CD4-positive, alpha-beta T cell treated with Interleukin-6 at 100 ng/mL for 8 hours (primary cell): ENCODE data around the gene MAT1A.

Source experiments
- DNase-seq: peaks from one replicate; pipeline ENCODE4 v3.0.0-alpha.2; 2020; ENCODE audit warnings: mixed read lengths, low spot score

Gene MAT1A

DNA sequence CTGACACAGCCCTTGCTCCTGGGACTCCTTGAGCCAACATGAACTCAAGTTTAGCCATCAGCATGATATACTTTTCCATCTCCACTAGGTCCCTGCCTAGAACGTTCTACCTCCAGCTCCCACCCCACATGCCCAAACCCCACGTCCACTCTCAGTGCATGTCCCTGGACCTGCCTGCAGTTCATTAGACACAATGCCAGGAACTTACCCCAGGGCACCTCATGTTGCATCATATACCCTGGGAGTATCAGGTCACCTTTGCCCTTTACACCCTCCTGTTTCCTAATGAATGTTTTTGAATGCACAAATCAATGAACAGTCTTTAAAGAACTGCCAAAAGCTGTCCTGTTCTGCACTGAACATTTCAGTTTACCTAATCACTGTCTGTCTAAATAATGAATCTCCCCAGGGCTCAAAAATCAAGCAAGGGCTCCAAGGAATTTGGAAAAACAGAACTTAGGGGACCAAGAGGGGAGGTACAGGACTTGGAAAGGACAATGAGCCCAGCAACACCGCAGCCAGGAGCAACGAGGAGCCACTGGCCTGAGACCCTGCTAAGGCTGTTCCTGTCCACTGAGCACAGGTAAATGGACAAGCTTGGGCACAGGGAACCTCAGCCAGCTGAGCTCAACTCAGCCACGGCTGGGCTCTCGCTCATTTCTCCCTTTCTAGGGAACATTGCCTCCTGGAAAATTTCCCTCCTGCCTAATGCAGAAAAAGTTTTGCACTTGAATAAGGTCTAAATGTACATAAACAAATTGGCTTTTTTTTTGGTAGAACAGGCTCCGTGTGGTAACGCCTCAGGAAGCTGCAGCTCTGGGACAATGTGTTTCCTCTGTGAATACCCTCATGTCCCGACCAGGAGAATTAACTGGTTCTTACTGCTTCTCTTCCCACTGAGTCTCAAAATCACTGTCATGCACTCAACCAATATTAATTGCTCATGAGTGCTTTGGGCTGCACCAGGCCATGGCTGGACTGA is 7.4 kb downstream of the MAT1A start:
- DNase-seq = no peak

DNA sequence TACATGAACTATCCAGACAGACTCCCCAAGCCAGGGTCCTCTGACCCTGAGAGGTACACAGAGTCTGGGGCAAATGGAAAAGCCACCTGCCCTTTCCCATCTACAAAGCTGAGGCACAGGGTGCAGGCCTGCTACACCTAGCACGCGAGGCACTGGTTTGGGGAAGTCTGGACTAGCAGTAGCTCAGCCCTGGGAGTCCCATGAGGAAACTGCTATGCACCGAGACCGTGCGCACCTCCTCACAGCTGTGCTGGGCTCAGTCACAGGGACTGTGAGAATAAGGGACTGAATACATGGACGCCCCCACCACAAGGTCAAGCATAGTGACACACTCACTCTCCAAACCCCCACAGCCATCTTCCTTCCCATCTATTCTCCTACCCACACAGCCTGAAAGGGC is 8.2 kb downstream of the MAT1A start:
- DNase-seq = no peak

DNA sequence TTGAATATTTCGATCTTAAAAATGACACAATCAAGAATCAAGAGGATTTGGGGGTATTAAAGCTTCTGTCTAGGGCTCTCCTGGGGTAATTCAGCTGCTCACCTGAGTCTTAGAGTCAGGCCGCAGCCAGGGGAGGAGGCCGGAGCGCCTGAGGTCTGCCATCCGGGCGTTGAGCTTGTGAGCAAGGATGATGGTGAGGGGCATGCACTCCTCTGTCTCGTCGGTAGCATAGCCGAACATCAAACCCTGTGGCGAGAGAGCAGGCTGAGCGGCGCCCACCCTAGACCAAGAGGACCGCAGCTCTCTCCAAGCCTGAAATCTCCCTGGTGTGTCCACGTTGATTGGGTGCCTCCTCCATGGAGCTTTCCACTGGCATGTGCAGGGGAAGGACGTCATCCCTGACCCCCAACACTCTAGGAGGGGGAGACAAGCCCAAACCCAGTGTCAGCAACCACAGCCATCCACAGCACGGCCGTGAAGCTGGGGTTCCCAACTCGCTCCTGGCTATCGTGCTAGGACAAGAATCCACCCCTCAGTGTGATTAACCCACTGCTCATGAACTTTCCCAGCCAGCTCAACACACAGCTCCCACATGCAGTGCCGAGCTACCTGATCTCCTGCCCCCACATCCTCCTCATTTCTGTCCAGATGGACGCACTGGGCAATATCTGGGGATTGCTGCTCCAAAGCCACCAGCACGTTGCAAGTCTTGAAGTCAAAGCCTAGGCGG is 9.2 kb downstream of the MAT1A start:
- no peak for DNase-seq

DNA sequence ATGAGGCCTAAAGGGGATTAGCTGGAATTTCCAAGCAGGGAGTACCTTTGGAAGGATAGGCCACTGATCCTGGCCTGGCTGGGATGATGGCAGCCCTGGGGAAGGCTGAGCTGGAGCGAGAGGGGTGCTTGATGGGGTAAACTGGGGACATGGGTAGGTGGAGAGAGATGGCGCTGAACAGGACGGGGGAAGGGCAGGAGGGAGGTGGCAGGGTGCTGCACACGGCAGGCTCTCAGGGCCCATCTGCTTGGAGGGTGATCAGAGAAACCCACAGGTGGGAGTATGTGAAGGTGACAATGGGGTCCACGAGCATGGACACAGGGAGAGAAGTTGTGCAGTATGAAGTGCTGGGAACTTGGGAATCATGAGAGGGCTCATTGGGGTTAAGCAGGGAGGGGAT is 10.3 kb downstream of the MAT1A start:
- DNase-seq = no peak

DNA sequence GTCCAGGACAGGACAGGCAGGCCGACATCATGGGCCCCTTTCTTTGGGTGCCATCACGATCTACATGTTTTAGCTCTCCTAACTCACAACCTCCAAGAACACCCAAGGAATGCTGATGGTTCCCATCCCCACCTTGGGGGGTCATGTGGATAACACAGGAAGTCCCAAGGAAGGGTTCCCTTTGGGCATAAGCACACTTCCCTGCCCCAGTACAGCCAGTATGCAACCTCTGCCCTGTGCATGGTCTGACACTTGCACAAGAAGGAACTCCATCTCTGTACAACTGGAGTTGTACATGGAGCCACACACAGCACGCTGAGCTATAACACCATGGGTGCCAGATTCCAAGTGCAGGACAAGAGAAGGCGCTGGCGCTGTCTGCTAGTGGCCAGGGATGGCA is 11.0 kb downstream of the MAT1A start:
- no peak for DNase-seq

DNA sequence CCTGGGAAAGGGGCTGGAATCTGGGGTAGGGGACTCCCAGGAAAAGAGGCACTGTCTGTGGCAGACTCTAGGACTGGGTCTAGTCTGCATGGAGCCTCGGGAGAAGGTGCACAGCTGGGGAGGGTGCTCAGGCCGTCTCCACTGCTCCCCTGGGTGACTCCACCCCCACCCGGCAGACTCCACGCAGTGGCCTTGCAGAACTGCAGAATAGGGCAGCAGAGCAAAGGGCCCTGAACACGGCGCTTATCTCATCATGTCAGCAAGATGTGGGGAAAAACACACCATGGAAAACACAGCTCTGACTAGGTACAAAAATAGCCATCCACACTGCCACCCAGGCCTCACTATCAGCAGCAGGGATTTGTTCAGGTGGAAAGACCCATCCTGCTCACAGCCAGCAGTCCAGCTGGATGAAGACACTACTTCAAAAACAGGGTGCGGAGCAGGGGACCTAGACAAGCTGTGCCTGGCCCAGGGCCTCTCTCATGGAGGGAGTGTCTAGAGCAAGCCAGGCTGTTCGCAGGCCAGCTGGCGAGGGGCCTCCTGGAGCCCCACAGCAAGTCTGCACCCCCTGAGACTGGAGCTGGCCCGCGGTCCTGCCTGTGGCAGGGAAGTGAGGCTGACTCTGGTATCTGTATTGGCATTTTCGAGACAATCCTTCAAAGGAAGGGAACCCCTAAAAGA is 11.7 kb downstream of the MAT1A start:
- no peak for DNase-seq

DNA sequence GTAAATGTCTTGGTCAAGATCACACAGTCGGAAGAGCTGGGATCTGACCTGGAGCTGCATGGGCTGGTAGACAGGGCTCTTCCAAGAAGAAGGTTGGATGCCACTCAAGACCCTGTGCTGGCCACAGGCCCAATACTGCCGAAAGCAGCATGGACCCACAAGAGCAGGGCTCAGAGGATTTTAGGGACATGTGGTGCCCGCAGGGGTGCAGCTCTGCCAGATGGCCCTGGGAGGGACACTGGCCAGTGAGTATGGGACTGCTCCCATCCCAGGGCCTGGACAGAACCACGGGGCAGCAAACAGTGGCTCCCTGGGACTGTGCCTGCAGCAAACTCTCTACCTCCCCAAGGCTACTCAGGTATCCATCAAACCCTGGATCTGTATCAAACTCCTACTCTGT is 12.4 kb downstream of the MAT1A start:
- no peak for DNase-seq

DNA sequence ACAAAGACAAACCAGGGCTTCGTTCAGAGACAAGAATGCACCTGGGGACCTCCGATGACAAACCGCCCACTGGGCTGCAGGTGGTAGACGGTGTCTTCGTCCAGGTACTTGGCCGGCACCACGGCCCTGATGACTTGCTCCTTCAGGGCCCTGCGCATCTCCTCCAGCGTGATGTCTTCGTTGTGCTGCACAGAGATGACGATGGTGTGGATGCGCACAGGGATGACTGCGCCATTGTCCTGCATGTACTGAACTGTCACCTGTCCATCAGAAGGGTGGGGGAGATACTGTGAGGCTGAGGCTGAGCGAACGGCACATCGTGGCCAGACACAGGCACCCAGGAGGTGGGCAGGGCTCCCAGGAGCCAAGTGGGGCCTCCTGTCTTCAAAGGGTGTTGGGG is 13.1 kb downstream of the MAT1A start:
- DNase-seq = no peak

DNA sequence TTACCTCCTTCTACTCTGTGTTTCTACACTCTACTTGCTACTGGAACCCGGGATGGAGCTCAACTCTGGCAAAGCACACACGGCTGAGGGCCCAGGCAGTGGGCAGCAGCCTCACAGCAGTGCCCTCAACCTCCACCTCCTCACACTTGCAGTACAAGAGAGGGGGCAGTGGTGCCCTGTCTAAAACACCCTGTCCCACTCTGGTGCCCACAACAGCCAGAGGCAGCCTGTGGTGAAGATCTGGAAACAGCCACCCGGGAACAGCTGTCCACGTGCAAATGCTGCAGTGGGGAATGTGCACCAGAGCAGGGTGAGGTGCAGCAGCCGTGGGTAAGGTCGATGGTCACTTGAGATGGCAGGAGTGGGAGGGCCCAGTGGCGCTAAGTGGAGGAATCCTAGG is 13.7 kb downstream of the MAT1A start:
- DNase-seq = no peak

DNA sequence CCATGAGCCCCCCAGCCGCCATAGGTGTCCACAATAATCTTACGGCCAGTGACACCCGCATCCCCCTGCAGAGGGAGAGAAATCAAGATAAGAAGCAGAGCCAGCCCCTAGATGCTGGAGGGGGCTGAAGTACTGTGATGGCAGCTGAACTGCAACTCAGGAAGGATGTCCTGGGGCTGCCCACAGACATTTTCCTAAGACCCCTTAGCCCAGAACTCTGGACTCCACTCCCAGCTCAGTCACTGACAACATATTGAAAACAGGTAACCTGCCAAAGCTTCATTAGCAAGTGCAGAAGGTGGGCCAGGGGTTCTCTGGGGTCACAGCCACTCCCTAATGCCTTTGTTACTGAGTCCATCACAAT is 14.3 kb downstream of the MAT1A start:
- DNase-seq = no peak

DNA sequence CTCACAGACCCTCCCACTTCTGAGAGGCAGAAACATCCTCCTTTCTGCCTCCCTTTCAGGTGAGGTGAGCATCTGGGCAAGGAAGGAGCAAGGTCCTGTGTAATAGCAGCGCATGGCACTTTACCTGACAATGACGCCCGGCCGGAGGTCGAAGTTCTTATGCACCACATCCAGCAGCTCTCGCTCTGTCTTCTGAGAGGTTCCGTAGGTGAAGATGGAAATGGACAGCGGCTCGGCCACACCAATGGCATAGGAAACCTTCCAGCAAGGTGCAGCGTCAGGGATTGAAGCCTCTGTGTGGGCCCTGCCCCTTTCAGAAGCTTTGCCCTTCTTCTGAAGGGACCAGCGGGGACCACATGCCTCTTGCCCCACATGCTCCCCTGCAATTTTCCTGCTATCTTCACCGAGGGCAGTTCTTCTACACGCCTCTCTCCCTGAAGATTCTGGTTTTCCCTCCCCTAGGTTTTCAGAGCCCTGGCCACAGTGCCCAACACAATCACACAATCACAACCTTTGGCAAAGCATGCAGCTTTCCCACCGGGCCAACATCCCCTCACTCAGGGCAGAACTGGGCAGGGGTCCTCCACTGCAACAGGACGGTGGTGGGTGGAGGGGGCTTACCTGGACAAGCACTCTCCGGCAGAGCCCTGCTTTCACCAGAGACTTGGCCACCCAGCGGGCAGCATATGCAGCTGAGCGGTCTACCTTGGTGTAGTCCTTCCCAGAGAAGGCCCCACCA is 14.9 kb downstream of the MAT1A start:
- DNase-seq = no peak

DNA sequence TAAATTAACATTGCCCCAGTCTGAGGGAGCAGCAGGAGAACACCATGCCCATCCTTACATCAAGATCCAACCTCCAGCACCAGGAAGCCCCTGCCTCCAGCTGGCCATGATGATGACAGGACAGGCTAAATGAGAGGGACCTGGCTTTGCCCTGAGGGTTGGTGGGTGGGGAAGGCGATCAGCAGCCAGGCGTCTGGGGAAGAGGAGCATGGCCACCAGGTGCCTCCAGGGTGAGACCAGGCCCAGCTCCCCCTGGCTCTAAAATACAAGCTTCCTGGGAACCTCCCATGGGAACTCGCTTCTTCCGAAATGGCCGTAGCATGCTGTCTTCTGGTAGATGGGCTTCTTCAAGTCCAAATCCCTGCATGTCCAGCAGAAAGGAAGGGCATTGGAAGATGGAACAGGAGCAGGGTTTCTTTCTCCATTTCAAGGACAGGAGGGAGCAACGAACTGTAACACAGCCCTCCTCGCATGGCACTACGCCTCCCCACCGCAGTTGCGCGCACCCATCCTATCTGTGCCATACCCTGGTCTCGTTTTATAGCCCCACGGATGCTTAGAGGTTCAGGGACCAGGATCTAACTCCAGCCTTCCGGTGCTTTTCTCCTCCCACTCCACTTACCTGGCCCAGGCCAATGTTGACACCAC is 15.8 kb downstream of the MAT1A start:
- DNase-seq = no peak

DNA sequence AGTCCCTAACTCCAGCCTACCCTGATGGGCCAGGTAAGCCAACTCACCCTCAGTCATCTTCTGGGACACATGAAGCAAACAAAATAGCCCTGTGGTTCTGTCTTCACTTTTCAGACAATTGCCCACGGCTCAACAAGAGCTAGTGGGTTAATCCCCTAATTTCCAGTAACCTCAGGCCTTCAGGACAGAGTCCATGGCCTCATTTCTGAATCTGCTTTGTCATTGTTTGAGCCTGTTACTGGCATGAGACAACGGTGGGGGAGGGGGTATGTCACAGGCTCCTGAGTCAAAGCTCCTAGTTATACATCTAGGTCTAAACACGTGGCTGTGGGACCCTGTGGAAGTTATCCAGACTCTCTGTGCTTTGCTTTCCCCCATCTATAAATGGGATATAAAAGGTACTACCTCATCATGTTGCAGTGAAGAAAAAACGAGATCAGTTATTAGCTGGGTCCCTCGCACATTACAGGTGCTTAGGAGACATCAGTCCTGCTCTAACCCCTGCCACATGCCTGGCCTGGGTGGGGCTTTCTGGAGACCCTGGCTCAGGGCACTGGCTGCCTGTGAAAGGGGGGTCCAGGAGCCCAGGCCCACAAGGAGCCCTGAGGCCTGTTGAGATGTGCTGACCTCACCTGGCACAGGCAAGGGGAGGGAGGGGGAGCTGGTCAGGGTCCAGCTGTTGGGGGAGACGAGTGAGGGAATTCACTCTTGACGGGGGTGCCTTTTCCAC is 16.5 kb downstream of the MAT1A start:
- no peak for DNase-seq

DNA sequence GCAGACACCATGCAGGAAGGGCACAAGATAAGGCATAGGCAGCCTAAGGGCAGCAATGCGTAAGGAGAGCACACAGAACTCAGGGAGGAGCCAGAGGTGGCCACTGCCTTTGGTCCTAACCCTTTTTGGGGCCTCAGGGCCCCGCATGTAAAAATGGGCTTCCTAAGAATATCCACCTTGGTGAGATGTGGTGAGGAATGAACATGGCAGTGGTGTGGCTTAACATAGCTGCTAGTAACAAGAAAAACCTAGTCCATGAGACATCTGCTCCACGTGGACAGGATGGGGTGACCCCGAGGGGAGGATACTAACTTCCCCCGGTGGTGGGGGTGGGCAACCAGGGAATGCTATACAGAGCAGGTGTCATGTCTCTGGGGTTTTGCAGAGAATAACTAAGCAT is 18.0 kb downstream of the MAT1A start:
- no peak for DNase-seq

DNA sequence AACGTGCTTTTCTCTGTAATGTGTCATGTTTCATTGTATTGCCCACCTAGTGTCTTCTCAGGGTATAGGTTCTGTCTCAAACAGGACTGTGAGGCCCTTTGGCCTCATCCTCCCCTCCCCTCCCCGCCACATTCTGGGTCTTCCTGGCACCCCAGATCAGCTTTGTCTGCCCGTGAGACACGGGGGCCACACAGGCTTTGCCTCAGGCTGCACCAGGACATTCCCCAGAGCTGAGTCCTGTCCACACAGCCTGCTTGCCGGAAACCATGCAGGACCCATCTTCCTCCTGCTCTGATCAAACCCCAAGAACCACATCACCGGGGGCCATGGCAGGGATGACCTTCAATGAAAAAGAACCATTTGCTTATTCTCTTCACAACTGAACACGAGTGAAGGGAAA is 18.6 kb downstream of the MAT1A start:
- no peak for DNase-seq

DNA sequence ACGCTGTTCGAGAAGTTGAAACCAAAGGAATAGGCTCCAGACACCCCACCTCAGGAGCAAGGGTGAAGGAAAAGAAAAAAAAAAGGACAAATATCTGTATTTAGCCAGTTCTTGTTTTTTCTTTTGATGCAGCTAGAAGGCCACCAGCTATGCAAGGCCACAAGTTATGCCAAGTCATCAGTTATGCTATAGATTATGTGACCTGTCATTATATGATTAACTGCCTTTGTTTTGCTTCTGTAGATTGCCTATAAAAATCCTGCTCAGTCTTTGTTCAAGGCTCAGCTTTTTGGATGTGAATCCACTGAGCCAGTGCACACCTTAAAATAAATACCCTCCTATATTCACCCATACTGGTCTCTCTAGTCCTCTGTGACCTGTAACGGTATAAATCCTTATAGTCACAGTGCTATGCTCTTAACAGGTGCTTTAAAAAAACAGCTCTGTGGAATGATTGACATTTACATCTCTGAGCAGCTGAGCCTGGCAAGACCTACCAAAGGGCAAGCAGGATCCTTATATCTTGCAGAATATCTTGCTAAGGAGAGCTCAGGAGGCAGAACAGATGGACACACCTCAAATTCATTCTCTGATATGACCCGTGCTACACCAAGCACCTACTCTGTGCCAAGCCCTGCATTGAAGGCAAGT is 20.4 kb downstream of the MAT1A start:
- no peak for DNase-seq

DNA sequence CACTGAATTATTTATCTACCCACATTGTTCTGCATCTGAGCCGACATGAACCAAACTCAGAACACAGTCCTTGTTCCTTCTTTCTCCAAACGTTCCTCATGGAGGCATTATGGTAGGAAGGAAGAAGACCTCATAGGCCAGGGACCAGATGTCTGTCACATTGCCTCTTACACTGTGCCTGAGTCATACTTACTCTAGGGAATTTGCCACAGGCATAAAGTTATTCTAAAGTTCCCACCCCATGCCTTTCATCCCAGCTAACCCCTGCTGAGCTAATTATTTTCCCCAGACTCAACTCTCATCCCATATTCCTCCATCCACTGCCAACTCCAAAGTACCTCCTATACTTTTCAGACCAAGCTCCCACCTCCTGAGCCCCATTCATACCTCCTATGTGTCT is 21.2 kb downstream of the MAT1A start:
- DNase-seq = no peak

DNA sequence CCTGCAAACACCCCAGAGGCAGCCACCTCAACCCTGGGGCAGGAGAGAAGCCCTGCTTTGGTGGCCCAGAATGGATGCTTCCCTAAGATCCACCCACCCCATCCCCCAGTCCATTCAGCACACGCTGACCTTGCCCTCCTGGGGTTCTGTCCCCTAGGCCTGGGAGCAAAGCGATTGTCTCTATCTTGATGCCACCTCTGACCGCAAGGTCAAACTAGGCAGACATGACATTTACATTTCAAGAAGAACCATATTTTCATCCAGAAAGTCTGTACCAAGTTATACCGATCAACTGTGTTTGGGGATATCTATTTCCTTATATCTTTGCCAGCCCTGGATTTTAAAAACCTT is 23.0 kb downstream of the MAT1A start:
- DNase-seq = no peak

DNA sequence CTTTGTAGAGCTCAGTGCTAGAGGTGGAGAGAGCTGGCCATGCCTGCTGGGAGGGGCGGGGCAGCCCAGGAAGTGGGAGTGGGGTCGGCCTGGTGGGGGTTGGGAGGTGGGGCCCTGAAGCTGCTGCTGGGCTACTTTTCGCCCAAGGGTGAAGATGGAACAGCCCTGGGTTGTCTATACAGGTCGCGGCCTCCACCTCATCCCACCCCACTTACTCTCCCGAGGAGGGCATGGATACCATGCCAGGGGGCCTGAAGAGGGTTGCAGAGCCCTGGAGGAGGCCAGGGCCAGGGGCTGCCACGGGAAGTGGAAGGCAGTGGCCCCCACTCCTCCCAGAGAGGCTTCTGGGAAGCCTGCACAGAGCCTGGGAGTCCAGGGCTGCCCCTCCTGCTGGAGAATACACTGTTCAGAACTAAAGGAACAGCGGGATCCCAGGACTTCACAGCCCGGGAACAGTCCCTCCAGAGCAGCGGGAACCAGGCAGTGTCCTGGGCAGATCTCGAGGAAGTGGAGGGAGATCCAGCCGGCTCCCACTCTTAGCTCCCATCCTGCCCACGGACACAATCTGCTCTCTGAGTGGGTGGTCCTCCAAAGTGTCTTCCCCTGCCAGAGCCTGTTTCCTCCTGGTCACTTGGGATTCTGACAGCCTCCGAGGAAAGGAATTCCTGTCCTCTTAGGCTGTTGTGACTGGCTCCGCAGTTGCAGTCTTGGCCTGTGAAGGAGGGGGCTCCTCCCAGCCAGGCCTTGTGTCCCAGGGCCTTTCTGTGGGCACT is 23.5 kb downstream of the MAT1A start:
- no peak for DNase-seq
